Stimulated activated CD8-positive, alpha-beta memory T cell treated with anti-CD3 and anti-CD28 coated beads, Interleukin-7, amount 100 ng/mL, for 48 hours (primary cell): ENCODE results near the gene CCDC47.
A peak's percentile ranks its signal among the peaks of the same experiment; 100 is the strongest.

Source experiments
- DNase-seq, 2 donors: peaks; one replicate each; pipeline ENCODE4 v3.0.0-alpha.2; 2020; ENCODE audit warnings: low read depth in 1 of 2; ENCODE audit errors: extremely low read depth in 1 of 2

Gene CCDC47

GRCh38 chr17:63785556-63785955 is 12.2 kb upstream of the CCDC47 start:
- DNase-seq, result no peak

DNA sequence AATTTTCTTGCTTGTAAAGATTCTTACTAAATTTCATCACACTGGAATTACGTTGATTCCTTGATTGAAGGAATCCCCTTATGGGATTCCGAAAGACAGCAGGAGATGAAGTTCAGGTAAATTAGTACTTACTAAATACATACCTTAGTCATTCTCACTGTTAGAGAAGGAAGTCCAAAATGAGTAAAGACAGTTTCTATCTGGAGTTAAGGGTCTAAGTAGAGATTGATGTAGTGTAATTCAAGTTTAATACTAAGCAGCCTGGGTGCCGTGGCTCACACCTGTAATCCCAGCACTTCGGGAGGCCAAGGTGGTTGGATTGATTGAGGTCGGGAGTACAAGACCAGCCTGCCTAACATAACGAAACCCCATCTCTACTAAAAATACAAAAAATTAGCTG is 10.1 kb upstream of the CCDC47 start:
- no peak for DNase-seq

GRCh38 chr17:63780928-63781327 is 7.5 kb upstream of the CCDC47 start:
- no peak for DNase-seq

DNA sequence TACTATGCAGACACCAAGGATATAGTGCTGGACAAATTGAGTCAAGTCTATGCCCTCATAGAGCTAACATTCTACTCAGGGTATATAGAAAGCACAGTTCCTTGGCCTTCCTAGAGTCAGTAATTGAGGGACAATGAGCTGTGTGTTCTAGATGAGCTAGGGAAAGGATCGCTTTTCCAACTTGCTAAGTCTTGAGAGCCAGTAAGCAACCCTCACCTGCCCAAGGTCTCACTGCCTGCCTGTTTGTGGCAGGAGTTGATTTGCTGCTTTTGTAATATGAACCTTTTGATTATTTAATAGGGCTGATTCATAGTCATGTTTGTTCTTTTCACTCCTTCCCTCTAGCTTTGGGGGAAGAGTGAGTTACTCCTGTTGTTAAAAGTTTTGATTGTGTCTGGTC is 7.1 kb upstream of the CCDC47 start:
- no peak for DNase-seq

DNA sequence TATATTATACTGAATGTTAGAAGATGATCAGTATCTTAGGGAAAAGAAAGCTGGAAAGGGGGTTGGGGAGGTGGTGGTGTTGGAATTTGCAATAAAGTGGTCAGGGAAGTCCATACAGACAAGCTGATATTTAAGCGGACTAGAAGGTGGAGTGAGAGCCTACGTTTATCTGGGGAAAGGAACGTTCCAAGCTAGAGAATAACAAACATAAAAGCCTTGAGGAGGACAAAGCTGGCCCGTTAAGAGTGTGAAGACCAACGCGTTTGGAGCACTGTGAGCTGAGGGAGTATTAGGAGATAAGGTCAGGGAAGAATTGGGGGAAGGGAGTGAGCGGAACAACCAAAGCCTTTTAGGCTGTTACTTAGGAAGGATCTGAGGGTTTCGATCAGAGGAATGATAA is 2.0 kb upstream of the CCDC47 start:
- no peak for DNase-seq

- no peak for DNase-seq
Measured at GRCh38 chr17:63774969-63775265, 1.5 kb upstream of the CCDC47 start.

DNA sequence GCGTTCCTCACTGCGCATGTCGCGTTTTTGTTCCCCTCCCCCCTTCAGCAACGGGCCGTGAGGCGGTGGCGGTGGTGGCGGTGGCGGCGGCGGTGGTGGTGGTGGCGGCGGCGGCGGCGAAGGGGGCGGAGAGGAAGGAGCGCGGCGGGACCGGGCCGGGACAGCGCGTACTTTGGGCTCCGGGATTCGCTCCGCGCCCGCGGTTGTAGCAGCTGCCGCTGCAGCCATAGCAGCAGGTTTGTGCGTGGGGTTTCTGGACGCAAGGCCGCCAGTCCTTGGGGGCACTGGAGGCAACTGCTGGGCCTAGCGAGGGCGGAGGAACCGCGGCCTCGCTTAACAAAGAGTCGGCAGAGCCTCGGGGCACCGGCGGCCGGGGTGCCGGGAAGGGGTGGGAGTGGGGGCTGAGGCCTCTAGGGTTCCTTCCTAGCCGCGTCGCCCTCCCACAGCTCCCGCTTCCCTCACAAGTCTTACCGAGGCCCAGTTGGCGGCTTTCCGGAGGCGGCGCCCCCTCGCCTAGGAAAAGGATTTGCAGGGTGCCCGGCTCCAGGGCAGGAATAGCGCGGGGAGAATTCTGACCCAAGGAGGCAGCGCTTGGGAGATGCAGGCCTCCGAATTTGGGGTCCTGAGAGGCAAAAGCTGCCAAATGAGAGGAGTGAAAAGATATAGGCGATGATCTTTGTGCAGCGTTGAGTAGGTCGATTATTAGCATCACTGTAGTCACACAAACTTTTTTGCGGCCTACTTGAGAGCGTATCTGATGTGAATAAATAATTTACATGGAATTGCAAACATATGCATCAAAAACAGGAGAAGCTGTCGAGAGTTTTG is 958 bp upstream of the CCDC47 start, which contains the start of gene DDX42:
Gene DDX42 (plus strand): TSS at position 30 of the 828 bp plus-strand sequence. CDS start 12,880 bp downstream, outside the sequence.
- no peak for DNase-seq

DNA sequence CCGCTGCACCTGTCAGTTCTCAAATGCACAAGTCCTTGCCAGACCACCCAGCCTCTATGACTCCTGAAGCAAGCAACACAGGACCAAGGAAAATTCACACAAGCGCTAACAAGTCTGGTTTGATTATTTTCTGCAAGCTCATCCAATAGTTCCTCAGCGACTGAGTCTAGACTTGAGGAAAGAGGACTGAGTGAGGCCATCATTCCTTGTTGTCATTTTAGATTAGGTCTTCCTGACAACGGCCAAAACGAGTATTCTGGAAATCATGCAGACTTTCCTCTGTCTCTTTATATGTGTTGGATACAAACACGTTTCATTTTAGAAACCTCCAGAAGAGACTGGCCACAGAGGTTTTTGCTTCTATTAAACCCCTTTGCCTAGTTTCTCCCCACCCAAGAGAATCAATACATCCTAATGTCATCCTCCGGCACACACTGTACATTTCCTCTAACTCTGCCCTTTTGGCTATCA is 561 bp downstream of the CCDC47 start:
- no peak for DNase-seq

GRCh38 chr17:63768433-63768832 is 5.0 kb downstream of the CCDC47 start:
- no peak for DNase-seq

DNA sequence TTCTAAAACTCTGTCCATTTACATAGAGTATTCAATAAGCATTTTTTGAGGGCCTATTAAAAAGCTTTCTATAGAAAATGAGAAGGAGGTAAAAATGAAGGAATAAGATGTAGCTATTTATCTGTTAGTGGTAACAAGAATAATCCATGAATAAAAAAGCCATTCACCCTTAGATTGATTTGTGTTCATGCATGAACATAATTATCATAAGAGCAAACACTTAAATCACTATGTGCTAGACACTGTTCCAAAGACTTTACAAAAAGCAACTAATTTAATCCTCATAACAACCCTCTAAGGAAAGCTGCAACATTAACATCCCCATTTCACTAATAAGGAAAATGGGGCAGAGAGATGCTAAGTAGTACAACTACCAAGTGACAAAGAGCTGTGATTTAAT is 6.6 kb downstream of the CCDC47 start:
- no peak for DNase-seq

DNA sequence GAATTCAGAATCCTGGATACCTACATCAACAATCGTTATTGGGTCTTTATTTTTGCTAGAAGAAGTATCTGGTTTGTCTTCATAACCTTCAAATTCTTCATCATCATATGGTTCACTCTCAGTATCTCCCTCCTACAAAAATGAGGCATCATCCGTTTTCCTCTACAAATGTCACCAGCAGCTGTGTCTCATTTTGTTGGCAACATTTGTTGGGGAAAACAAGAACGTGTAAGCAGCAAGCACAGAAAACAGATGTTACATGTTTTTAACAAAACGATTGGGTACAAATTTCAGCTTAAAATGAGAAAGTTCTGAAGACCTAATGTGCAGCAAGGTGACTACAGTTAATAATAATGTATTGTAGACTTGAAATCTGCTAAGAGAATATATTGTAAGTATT is 8.7 kb downstream of the CCDC47 start:
- DNase-seq, result no peak

DNA sequence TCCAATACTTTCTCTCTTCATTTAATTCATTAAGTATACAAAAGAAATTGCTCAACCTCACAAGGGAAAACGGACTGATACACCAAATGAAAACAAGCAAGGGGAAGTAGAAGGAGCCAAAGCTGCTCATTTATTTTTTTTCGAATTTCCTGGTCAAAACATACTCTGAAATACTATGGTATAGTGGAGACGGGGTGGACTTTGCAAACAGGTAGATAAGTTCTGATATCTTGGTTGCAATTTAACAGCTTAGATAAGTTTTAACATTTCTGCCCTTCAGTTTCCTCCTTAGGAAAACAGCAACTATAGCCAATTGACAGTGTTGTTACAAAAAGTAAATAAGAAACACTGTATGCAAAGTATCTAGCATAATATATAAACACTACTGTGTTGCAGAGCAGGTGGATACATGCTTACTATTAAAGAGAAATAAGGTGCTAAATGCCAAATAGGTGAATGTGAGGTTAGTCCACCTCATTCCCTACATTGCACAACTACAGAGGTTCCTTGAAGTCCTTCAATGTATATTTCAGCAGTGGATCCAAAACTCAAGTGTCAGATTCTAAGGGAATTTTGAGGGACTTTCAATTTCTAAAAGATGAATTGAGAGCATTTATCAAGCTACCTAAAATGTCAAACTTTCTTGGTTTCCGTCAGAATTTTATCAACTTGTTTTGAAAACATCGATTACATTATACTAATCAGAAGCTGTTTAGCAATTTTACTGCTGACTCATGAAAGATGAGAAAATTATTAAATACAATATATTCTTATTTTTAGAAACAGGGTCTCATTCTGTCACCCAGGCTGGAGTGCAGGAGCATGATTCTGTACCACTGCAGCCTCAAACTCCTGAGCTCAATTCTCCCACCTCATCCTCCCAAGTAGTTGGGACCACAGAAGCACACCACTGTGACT is 11.0 kb downstream of the CCDC47 start:
- no peak for DNase-seq

DNA sequence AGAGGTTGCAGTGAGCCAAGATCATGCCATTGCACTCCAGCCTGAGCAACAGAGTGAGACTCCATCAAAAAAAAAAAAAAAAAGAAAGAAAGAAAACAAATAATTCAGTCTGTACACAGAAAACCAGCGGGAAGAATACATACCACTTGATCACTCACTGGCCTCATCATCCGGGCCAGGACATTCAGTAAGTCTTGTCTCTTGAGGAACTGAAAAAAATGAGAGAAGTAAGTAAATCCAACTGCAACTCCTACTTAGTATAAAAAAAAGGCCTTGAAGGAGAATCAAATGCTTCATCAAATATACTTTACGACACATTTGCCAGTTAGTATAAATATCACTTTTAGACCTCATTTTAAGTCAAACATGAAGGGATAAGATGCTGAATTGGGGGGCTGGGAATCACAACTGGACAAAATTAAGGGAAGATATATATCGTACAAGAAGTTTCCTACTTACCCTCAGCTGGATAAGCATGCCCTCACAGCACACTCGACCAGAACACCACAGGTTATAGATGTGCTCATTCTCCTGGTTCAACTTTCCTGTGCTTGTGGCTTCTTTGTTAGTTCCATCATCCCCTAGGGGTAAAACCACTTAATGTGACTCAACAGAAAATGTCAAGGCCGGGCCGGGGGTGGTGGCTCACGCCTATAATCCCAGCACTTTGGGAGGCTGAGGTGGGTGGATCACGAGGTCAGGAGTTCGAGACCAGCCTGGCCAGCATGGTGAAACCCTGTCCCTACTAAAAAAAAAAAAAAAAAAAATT is 12.4 kb downstream of the CCDC47 start:
- peak in 1 of 2 donors; percentile 35 for DNase-seq

DNA sequence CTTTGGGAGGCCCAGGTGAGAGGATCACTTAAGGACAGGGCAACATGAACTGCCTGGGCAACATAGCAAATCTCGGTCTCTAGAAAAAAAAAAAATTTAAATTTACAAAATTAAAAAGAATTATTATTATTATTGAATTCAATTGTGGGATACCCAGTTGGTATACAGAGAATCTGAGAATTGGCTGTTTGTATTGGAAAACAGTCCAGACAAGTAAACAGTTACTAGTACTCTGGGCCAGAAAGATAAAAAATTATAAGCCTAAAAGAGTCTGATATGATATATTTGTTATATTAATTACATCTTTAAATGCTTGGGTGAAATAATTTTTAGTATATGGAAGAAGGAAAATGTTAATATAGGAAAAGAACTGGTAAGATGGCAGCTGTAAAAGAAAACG is 15.0 kb downstream of the CCDC47 start:
- DNase-seq, result no peak

- DNase-seq, result no peak
Measured at GRCh38 chr17:63754046-63754445, 19.4 kb downstream of the CCDC47 start.

DNA sequence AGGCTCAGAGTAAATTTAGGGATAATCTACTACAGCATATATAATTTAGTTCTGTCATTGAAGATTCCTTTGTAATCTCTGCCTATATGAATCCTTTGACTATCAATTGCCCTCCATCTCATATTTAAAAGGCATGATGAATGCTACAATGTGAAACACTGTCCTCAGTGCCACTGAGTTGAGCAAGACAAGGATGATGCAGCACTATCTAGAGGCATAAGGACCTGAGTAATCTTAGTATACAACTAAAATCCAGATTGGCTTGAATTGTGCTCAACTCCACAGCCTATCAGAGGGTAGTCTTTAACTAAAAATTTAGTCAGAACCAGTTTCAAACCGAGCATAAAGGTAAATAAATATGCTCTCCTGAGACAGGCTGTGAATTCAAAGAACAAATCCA is 20.2 kb downstream of the CCDC47 start:
- DNase-seq, result no peak

- no peak for DNase-seq
Measured at GRCh38 chr17:63752707-63753106, 20.7 kb downstream of the CCDC47 start.

DNA sequence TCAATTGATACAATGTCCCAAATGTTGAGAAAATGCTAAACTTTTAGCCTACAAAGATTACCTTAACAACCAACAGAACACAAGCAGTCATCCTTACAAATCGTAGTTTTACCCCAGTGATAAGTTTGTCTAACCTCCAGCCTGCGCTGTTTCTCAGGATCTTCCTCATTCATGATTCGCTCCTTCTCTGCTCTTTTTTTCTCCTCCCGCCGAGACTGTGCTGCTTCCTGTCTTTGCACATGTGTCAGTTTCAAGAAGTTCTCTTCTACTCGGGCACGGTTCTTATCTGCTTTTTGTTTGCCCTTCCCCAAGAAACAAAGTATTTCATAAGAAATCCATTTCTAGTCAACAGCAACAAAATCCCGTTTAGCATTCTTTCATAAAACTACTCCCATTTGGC is 21.6 kb downstream of the CCDC47 start:
- DNase-seq, result no peak

DNA sequence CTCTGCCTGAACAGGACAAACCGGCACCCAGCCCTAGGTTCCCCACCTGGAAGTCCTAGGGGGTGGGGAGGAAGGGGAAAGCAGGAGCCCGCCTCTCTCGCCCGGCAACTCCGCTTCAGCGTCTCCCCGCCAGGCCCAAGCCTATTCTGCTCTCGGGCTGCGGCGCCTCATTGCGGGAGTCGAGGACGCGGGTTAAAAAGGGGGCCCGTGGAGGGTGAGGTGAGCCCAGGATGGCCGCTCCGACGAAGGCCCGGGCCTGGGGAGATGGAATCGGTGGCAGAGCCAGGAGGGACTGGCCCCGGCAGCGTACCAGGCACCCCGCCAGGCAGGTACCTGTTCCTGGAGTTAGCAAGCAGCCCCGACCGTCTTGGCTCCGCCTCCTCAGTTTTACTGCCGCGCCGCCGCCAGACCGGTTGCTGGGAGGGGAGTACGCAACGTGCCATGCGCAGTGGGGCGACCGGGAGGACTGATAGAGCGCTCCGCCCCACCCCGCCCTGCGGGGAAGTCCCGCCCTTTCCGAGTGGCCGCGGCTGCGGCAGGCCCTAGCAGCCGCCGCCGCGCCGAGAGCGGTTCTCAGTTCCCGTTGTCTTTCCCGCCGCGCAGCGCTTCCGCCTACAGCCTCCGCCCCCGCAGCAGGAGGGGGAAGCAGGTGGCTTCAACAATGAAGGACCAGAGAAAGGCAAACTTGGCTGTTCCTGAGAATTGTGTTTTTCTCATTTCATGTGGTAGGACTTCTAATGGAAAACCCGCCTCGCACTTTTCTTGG is 31.8 kb downstream of the CCDC47 start, which contains the start of gene STRADA:
Gene STRADA (minus strand): TSS at position 392 of the 766 bp plus-strand sequence. CDS start 13,430 bp downstream, outside the sequence.
- peak; percentile 98 to 100 for DNase-seq

DNA sequence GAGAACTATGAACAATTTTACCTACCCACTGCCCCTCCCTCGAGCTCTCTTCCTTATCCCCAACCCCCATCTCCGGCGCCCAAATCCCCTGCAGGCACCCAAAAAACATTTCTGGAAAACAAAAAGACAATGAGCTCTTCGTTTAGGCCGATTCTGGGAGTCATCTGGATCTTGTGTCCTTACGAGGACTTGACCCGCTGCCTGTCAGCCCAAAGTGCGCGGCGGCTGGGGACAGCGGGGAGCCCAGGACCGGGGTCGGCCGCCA is 32.3 kb downstream of the CCDC47 start:
- DNase-seq, result no peak
